BJ (cell line): Measurements from ENCODE around the gene GBA2. TPM values are rescaled to one million over a fixed set of nuclear protein-coding genes. Genes with fewer than 3 reads are reported as not detected.

Experiments used
- CTCF ChIA-PET: fragments of 350-600 bp; formaldehyde crosslinking; extraction: SDS; loops from one replicate; lab custom pipeline; 2021; ENCODE audit warnings: antibody characterized with exemption, inconsistent platforms; lab: Yijun Ruan, JAX
- POLR2A ChIA-PET: fragments of 300-600 bp; sonication (Branson Sonifier 250); formaldehyde crosslinking; extraction: SDS; loops from one replicate; lab custom pipeline; 2021; ENCODE audit warnings: antibody characterized with exemption; lab: Charles Lee
- DNase-seq: peaks from one replicate; pipeline ENCODE4 v3.0.0-alpha.2; 2011; ENCODE audit warnings: low read depth
- H3K27me3 ChIP-seq: 2 replicates; pipeline ENCODE4 v1.6.0; 2011; ENCODE audit warnings: low read length; ENCODE audit not compliant: control insufficient read depth, insufficient read depth
- H3K36me3 ChIP-seq: 2 replicates; pipeline ENCODE4 v1.5.1; 2011; ENCODE audit warnings: low read length; ENCODE audit not compliant: control insufficient read depth, insufficient read depth
- H3K4me3 ChIP-seq: 2 replicates; pipeline ENCODE4 v1.5.1; 2011; ENCODE audit warnings: low read depth, mild to moderate bottlenecking, control low read depth, low read length
- CTCF ChIP-seq: IDR thresholded peaks from 2 replicates; pipeline ENCODE4 v1.5.1; 2011; ENCODE audit warnings: low read depth, mild to moderate bottlenecking, control low read depth, inconsistent platforms, low read length, moderate library complexity; ENCODE audit not compliant: insufficient read depth
- polyA plus RNA-seq: library from polyadenylated mRNA; depleted of rRNA; stranded (reverse); fragments of >200 nt; gene quantifications from 2 replicates; pipeline ENCODE4 v1.2.3, GENCODE V29; 2011

GBA2 gene
- polyA plus RNA-seq, 1 experiment: 44.1 TPM

GRCh38 chr9:35729101-35729500 lies 19.9 kb downstream of the GBA2 start:
- POLR2A ChIA-PET: interaction anchor here (1.3 to 2.6 kb wide), 3 partner anchors 8 to 49 kb away, joined by 5 to 35 read pairs (median 6); partner anchors contain the start of gene TPM2
- no peak for TF ChIP-seq CTCF
- H3K36me3 ChIP-seq: peaks cover 16% of the 10 kb centered on the region
- no peaks in the 10 kb centered on the region for H3K27me3 ChIP-seq
- peak overlapping the region; percentile 83 for H3K4me3 ChIP-seq
- CTCF ChIA-PET: interaction anchor here (0.6 to 11.4 kb wide), 13 partner anchors 13 to 206 kb away, joined by 3 to 116 read pairs (median 4); partner anchors contain the start of genes ARHGEF39, CA9, CCDC107 and GBA2
- DNase-seq: no peak

DNA sequence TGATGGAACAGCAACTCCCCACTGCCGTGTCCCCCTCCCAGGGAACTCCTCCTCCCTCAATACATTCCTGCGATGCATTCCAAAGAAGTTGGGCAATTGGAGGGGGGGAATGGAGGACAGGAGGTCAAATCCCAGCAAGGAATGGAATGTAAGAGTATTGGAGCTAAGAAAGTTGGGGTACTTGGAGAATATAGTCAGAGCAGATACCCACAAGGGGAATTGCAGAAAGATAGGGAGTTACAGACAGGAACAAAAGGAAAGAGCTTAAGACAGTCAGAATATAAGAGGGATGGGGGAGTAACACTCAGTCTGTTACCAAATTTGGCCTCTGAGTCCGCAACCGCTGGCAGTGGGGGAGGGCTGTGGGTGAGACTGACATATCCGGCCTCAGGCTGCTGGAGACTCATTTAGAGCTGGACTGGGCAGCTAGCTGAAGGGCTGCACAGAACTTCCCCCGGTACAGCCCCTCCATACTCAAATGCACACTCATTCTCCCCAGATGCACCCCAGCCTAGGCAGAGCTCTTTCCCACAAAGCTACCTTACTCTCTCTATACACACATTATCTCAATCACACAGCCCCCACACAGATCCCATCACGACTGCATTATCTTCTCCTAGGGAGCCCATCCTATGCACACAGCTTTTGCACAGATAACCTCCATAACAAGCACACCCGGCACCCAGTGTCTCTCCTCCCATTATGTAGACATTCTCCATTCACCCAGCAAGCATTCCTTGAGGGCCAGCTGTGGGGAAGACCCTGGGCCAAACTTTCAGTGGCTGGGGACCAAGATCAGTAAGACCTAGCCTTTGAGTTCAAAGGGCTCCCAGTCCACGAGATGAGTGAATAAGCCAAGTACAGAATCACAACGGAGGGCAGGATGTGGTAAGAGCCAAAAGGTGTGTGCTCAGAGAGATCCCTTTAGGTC lies 20.7 kb downstream of the GBA2 start:
- Histone ChIP-seq H3K36me3 (peaks cover 24% of the 10 kb centered on the region), H3K27me3 (no peaks in the 10 kb centered on the region), H3K4me3 (peak overlapping the region; percentile 83)
- no peak for TF ChIP-seq CTCF
- CTCF ChIA-PET: interaction anchor here (1.0 to 11.4 kb wide), 14 partner anchors 12 to 282 kb away, joined by 3 to 116 read pairs (median 4); partner anchors contain the start of genes ARHGEF39, CCDC107, GBA2 and RGP1
- POLR2A ChIA-PET: interaction anchor here (0.6 to 2.6 kb wide), 11 partner anchors 9 to 83 kb away, joined by 3 to 35 read pairs (median 5); partner anchors contain the start of genes CCDC107, RMRP and TPM2
- DNase-seq: peak; percentile 65

DNA sequence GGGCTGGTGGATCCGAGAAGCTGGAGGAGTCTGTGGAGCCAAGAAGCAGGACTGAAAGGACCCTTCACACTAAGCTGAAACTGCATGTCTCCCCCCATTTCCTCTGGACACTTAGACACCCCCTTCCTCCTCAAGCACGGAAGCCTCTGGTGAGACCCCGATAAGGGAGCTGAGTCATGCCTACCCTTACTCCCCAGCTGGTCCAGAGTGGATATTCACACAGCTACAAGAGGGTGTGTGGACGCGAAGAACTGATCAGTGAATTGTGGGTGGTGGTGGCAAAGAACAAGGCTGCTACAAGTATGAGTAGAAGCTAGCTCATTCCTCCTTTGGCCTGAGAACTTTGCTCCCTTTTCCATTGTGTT lies 21.4 kb downstream of the GBA2 start:
- ChIA-PET CTCF (interaction anchor here (1.0 to 11.4 kb wide), 9 partner anchors 12 to 283 kb away, joined by 3 to 116 read pairs (median 16); partner anchors contain the start of genes ARHGEF39, CCDC107, RMRP and TPM2), POLR2A (interaction anchor here (0.6 to 2.6 kb wide), 9 partner anchors 10 to 82 kb away, joined by 3 to 35 read pairs (median 5); partner anchors contain the start of gene TPM2)
- H3K4me3 ChIP-seq: peak overlapping the region; percentile 28
- peaks cover 26% of the 10 kb centered on the region for H3K36me3 ChIP-seq
- no peak for TF ChIP-seq CTCF
- DNase-seq: no peak
- no peaks in the 10 kb centered on the region for H3K27me3 ChIP-seq

DNA sequence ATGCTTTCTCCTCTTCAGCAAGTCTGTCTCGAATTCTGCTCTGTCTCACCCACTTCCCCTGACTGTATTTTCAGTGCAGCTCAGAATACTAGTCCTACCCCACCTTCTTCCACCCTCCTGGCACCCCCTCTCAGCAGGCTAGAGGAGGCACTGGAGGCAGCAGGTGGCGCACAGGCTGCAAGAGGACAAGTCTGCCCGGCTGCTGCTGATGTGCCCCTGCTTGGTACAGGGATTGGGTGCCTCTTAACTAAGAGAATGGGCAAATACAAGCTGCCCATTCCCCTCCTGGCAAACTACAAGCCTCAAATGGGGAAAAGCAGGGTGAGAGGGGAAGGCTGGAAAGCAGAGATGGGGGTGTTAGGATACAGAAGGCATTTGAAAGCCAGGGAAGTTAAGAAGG lies 22.1 kb downstream of the GBA2 start:
- ChIA-PET CTCF (interaction anchor here (0.8 to 11.4 kb wide), 10 partner anchors 8 to 284 kb away, joined by 3 to 116 read pairs (median 4); partner anchors contain the start of genes ARHGEF39, CCDC107 and RMRP), POLR2A (no interaction called here)
- Histone ChIP-seq H3K36me3 (peaks cover 32% of the 10 kb centered on the region), H3K27me3 (no peaks in the 10 kb centered on the region), H3K4me3 (no peak overlapping the region)
- peak; percentile 38 for TF ChIP-seq CTCF
- no peak for DNase-seq

DNA sequence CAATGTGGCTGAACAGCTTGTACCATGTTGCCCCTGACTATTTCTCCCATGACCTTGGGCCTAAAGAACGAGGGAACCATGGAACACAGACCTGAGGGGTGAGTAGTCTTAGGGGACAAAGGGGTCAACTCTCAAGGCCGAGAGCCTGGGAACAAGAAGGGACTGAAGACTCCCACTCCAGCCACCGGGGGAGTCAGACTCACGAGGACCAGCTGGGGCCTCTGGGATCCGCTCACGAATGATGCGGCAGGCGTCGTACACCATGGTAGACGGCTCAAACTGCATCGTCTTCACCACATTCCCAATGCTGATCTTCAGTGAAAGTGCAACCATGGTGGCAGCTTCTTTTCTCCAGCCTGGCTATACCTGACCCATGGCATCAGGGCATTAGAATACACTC lies 23.7 kb downstream of the GBA2 start:
- CTCF ChIA-PET: interaction anchor here (1.4 to 11.4 kb wide), 3 partner anchors 9 to 27 kb away, joined by 3 to 116 read pairs (median 36); no protein-coding TSS in a partner anchor

More for the DNA sequence above, 23.7 kb downstream of the GBA2 start:
- H3K4me3 ChIP-seq: no peak overlapping the region
- H3K36me3 ChIP-seq: peaks cover 44% of the 10 kb centered on the region
- DNase-seq: no peak
- TF ChIP-seq CTCF: no peak
- no peaks in the 10 kb centered on the region for H3K27me3 ChIP-seq
- POLR2A ChIA-PET: no interaction called here
